NCI-H146 treated with DMSO at 0.1 percent for 48 hours (cell line): Measurements from ENCODE around the gene SRRT.
"Not testable (repeated sequence)": the region's sequence is repeated elsewhere in the genome, so short reads cannot be mapped to it uniquely, and the experiment has no call there.

ENCODE experiments used
- DNase-seq: peaks from one replicate; lab custom pipeline; 2025; ENCODE audit not compliant: unreplicated experiment; lab: John Stamatoyannopoulos, UW

Gene SRRT

DNA sequence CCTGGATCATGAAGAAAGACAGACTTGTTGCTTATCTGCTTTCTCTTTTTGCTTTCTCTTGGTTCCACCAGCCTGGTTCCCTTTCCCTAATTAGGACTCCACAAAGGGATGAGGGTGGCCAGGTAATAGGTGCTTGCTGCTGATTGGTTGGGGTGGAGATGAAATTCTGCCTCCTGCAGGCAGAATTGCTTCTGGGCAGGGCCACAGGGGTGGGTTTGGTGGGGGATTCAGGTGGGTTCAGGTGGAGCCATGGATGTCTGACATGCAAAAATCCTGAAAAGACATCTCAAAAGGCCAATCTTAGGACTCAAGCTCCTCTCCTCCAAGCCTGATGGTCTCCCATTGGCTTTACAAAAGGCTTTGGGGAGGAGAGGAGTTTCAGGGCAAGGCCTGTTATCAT is 46.1 kb downstream of the SRRT start:
- DNase-seq, result no peak

DNA sequence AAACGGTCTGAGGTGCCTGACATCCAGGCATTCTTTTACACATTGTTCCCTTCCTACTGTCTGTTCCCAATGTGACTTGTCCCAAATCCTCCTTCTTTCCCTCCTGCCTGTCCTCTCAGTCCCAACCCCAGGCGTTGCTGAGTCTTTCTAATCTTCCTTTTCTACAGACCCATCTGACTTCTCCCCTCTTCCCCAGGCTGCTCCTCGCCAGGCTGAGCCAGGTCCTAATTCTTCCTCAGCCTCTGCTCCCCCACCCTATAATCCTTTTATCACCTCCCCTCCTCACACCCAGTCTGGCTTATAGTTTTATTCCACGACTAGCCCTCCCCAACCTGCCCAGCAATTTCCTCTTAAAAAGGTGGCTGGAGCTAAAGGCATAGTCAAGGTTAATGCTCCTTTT is 48.7 kb downstream of the SRRT start:
- not testable (repeated sequence) for DNase-seq

DNA sequence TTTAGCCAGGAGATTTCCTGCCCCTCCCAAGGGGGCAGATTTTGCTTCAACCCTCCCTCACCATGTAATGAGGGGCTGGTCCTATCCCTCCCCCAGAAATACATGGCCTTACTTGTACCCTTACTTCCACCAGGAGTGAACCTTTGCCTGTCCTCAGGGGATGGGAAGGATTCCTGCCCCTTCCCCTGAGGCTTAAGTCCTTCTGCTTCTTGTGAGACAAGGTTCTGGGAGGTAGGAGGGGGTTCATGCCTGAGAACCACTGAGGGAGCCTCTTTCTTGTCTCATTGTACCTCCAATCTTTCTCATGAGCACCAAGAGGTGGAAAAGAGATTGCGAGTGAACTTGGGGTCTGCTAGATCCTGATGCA is 54.9 kb downstream of the SRRT start:
- DNase-seq, result no peak

DNA sequence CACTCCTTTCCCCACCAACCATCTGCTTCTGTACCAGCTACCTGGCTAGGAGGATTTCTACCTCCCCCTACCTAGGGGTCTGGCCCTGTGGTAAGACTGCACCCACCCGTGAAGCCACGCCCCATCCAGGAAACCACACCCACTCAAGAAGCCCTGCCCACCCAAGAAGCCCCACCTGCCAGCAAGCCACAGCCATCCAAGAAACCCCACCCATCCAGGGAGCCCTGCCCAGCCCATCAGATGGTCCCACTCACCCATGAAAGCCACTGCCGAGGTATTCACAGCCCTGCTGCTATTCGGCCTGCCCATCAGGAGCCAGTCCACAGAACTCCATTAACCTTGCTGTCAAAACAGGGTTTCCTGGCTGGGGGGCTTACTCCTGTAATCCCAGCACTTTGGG is 58.8 kb downstream of the SRRT start:
- no peak for DNase-seq

DNA sequence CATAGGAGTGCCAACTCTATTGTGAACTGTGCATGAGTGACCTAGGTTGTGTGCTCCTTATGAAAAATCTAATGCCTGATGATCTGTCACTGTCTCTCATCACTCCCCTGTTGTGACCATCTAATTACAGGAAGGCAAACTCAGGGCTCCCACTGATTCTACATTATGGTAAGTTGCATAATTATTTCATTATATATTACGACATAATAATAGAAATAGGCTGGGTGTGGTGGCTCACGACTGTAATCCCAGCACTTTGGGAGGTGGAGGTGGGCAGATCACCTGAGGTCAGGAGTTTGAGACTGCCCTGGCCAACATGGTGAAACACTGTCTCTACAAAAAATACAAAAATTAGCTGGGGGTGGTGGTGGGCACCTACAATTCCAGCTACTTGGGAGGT is 60.5 kb downstream of the SRRT start:
- DNase-seq, result not testable (repeated sequence)

DNA sequence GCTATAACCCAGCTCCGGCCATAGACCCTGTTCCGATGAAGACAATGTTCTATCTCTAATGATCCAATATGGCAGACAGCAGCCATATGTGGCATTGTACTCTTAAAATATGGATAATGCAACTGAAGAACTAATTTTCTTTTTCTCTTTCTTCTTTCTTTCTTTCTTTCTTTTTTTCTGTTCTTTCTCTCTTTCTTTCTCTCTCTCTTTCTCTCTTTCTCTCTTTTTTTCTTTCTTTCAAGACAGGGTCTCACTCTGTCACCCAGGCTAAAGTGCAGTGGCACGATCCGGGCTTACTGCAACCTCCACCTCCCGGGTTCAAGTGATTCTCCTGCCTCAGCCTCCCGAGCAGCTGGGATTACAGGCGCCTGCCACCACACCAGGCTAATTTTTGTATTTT is 61.3 kb downstream of the SRRT start:
- DNase-seq, result not testable (repeated sequence)
